HEK293 (cell line): ENCODE results near the gene PMVK.

Source experiments
- ATF2 ChIP-seq: fragments of 450-650 bp; formaldehyde crosslinking; IDR thresholded peaks from 2 replicates; pipeline ENCODE4 v1.5.1; 2016; ENCODE audit warnings: missing biosample characterization, missing genetic modification characterization, low read depth
- KLF7 ChIP-seq: fragments of 450-650 bp; formaldehyde crosslinking; IDR thresholded peaks from 2 replicates; pipeline ENCODE4 v1.5.1; 2016; ENCODE audit warnings: missing biosample characterization, missing genetic modification characterization, borderline replicate concordance
- KLF8 ChIP-seq: fragments of 450-650 bp; formaldehyde crosslinking; IDR thresholded peaks from 2 replicates; pipeline ENCODE4 v1.5.1; 2016; ENCODE audit warnings: missing biosample characterization, missing genetic modification characterization
- PBX3 ChIP-seq: sonication (generic); formaldehyde crosslinking; IDR thresholded peaks from 2 replicates; pipeline ENCODE4 v1.8.1; 2022; ENCODE audit warnings: mild to moderate bottlenecking, moderate library complexity, missing genetic modification reagents
- SCRT1 ChIP-seq: fragments of 450-650 bp; formaldehyde crosslinking; IDR thresholded peaks from 2 replicates; pipeline ENCODE4 v1.5.1; 2016; ENCODE audit warnings: missing biosample characterization, missing genetic modification characterization, borderline replicate concordance
- TSHZ1 ChIP-seq: fragments of 450-650 bp; formaldehyde crosslinking; IDR thresholded peaks from 2 replicates; pipeline ENCODE4 v1.5.1; 2016; ENCODE audit warnings: missing biosample characterization, missing genetic modification characterization, borderline replicate concordance
- ZBTB11 ChIP-seq: fragments of 450-650 bp; formaldehyde crosslinking; conservative IDR thresholded peaks from 2 replicates; pipeline ENCODE4 v1.5.1; 2016; ENCODE audit warnings: low read depth, missing biosample characterization, missing genetic modification characterization
- ZBTB44 ChIP-seq: fragments of 450-650 bp; IDR thresholded peaks from 2 replicates; pipeline ENCODE4 v1.5.1; 2018; ENCODE audit warnings: missing biosample characterization, mild to moderate bottlenecking, missing genetic modification characterization
- ZNF138 ChIP-seq: fragments of 450-650 bp; formaldehyde crosslinking; IDR thresholded peaks from 2 replicates; pipeline ENCODE4 v1.5.1; 2016; ENCODE audit warnings: missing biosample characterization, missing genetic modification characterization, borderline replicate concordance
- ZNF26 ChIP-seq: fragments of 450-650 bp; formaldehyde crosslinking; IDR thresholded peaks from 2 replicates; pipeline ENCODE4 v1.5.1; 2016; ENCODE audit warnings: missing biosample characterization, missing genetic modification characterization
- ZNF266 ChIP-seq: fragments of 450-650 bp; formaldehyde crosslinking; IDR thresholded peaks from 2 replicates; pipeline ENCODE4 v1.5.1; 2016; ENCODE audit warnings: missing biosample characterization, missing genetic modification characterization, low read depth
- ZNF335 ChIP-seq: fragments of 450-650 bp; formaldehyde crosslinking; conservative IDR thresholded peaks from 2 replicates; pipeline ENCODE4 v1.5.1; 2016; ENCODE audit warnings: missing biosample characterization, missing genetic modification characterization
- ZNF354C ChIP-seq: fragments of 450-650 bp; formaldehyde crosslinking; IDR thresholded peaks from 2 replicates; pipeline ENCODE4 v1.5.1; 2016; ENCODE audit warnings: missing biosample characterization, missing genetic modification characterization, low read depth, borderline replicate concordance
- ZNF391 ChIP-seq: fragments of 450-650 bp; formaldehyde crosslinking; IDR thresholded peaks from 2 replicates; pipeline ENCODE4 v1.5.1; 2016; ENCODE audit warnings: low read depth, missing biosample characterization, missing genetic modification characterization, borderline replicate concordance
- ZNF548 ChIP-seq: fragments of 450-650 bp; formaldehyde crosslinking; IDR thresholded peaks from 2 replicates; pipeline ENCODE4 v1.5.1; 2016; ENCODE audit warnings: missing biosample characterization, missing genetic modification characterization
- ZNF560 ChIP-seq: fragments of 450-650 bp; formaldehyde crosslinking; IDR thresholded peaks from 2 replicates; pipeline ENCODE4 v1.5.1; 2017; ENCODE audit warnings: missing biosample characterization, missing genetic modification characterization, borderline replicate concordance
- ZNF626 ChIP-seq: fragments of 450-650 bp; sonication (Bioruptor Pico); formaldehyde crosslinking; IDR thresholded peaks from 2 replicates; pipeline ENCODE4 v1.5.1; 2018; ENCODE audit warnings: missing biosample characterization, missing genetic modification characterization, inconsistent platforms
- ZNF629 ChIP-seq: fragments of 450-650 bp; formaldehyde crosslinking; IDR thresholded peaks from 2 replicates; pipeline ENCODE4 v1.5.1; 2017; ENCODE audit warnings: missing biosample characterization, missing genetic modification characterization
- ZNF664 ChIP-seq: fragments of 450-650 bp; formaldehyde crosslinking; IDR thresholded peaks from 2 replicates; pipeline ENCODE4 v1.5.1; 2016; ENCODE audit warnings: missing biosample characterization, missing genetic modification characterization
- ZNF677 ChIP-seq: fragments of 450-650 bp; IDR thresholded peaks from 2 replicates; pipeline ENCODE4 v1.5.0; 2018; ENCODE audit warnings: missing biosample characterization, mild to moderate bottlenecking, missing genetic modification characterization, moderate library complexity
- ZNF768 ChIP-seq: fragments of 450-650 bp; formaldehyde crosslinking; IDR thresholded peaks from 2 replicates; pipeline ENCODE4 v1.5.1; 2018; ENCODE audit warnings: missing biosample characterization, mild to moderate bottlenecking, missing genetic modification characterization
- TF ChIP-seq, protein P1 (sequence below): fragments of 450-650 bp; formaldehyde crosslinking; IDR thresholded peaks from 2 replicates; pipeline ENCODE4 v1.5.1; 2017; ENCODE audit warnings: missing biosample characterization, missing genetic modification characterization

Gene PMVK

GRCh38 chr1:154937085-154937987, 817 bp upstream of the PMVK start (continued):
- TF ChIP-seq ZNF391 (tag by site-specific recombination) = no peak
- TF ChIP-seq ZNF548 = no peak
- TF ChIP-seq ATF2 = peak; percentile 86
- TF ChIP-seq ZNF354C (tag by site-specific recombination) = no peak
- peak; percentile 77; the same call in 1 of the 2 replicates for TF ChIP-seq ZBTB44 (tag by site-specific recombination)
- peak; percentile 4; the same call in 1 of the 2 replicates for TF ChIP-seq TSHZ1 (tag by site-specific recombination)
- peak; percentile 99 for TF ChIP-seq ZNF629
- no peak; the same call in 1 of the 2 replicates for TF ChIP-seq ZNF266 (tag by site-specific recombination)
- TF ChIP-seq PBX3 = peak; percentile 52; the same call in 1 of the 2 replicates
- TF ChIP-seq ZNF560 (tag by site-specific recombination) = no peak
- TF ChIP-seq ZNF768 = no peak
- TF ChIP-seq, protein P1, sequence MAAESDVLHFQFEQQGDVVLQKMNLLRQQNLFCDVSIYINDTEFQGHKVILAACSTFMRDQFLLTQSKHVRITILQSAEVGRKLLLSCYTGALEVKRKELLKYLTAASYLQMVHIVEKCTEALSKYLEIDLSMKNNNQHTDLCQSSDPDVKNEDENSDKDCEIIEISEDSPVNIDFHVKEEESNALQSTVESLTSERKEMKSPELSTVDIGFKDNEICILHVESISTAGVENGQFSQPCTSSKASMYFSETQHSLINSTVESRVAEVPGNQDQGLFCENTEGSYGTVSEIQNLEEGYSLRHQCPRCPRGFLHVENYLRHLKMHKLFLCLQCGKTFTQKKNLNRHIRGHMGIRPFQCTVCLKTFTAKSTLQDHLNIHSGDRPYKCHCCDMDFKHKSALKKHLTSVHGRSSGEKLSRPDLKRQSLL (tag by site-specific recombination) = no peak
- TF ChIP-seq ZNF26 (tag by site-specific recombination) = no peak
- peak; percentile 46 for TF ChIP-seq ZNF664 (tag by site-specific recombination)
- peak; percentile 86; the same call in 1 of the 2 replicates for TF ChIP-seq KLF8 (tag by site-specific recombination)
- peak; percentile 34; the same call in 1 of the 2 replicates for TF ChIP-seq ZNF335 (tag by site-specific recombination)
- no peak for TF ChIP-seq ZBTB11 (tag by site-specific recombination)
- no peak for TF ChIP-seq ZNF138 (tag by site-specific recombination)
- no peak for TF ChIP-seq SCRT1 (tag by site-specific recombination)
- no peak for TF ChIP-seq ZNF677 (tag by site-specific recombination)
- no peak for TF ChIP-seq ZNF626
- TF ChIP-seq KLF7 (tag by site-specific recombination) = no peak
